ENCODE results near the gene LRRC27. TPM values are rescaled to one million over a fixed set of nuclear protein-coding genes. Genes with fewer than 3 reads are reported as not detected.
A peak's percentile ranks its signal among the peaks of the same experiment; 100 is the strongest.
"Not testable (repeated sequence)": the region's sequence is repeated elsewhere in the genome, so short reads cannot be mapped to it uniquely, and the experiment has no call there.

LRRC27 gene
- total and polyA plus RNA-seq, 4 experiments from 2014 or later, result 0.90 to 3.8 (median 3.0) TPM

- Mint-ChIP-seq H3K27ac (peak overlapping the region in 1 of 7 donors; percentile 19), H3K27me3 (peaks cover 0 to 3% of the 10 kb centered on the region in 2 donors), H3K4me1 (peaks cover 0 to 4% (median 1%) of the 10 kb centered on the region in 4 donors), H3K9me3 (no peaks in the 10 kb centered on the region), H3K36me3 (no peaks in the 10 kb centered on the region), H3K4me3 (no peak overlapping the region)
- H3K9me3 ChIP-seq (ENCODE audit: control insufficient read depth in 1 of 2, low read length in 2 of 2), result no peaks in the 10 kb centered on the region
- H3K4me3 ChIP-seq (ENCODE audit: low read length in 2 of 2), result no peak overlapping the region
- intact Hi-C loops (cut with micrococcal nuclease), result no loop called here
- H3K27me3 ChIP-seq (ENCODE audit: insufficient read depth, low read length), result no peaks in the 10 kb centered on the region
- POLR2A ChIA-PET (ENCODE audit: partially characterized antibody), result no interaction called here
- peaks cover 3% of the 10 kb centered on the region for H3K4me1 ChIP-seq (ENCODE audit: insufficient read depth, low read length)
- no peak for DNase-seq
- H3K27ac ChIP-seq (ENCODE audit: low read depth, low read length), result no peak overlapping the region
- no peaks in the 10 kb centered on the region for H3K36me3 ChIP-seq (ENCODE audit: insufficient read depth, low read length)
- CTCF ChIA-PET (ENCODE audit: partially characterized antibody), result no interaction called here
Measured at GRCh38 chr10:132313865-132314264, 18.1 kb upstream of the LRRC27 start.

- no peak overlapping the region for H3K4me3 ChIP-seq (ENCODE audit: low read length in 2 of 2)
- H3K27me3 ChIP-seq (ENCODE audit: insufficient read depth, low read length), result no peaks in the 10 kb centered on the region
- no peaks in the 10 kb centered on the region for H3K9me3 Mint-ChIP-seq
- H3K27ac ChIP-seq (ENCODE audit: low read depth, low read length), result no peak overlapping the region
- intact Hi-C loops (cut with micrococcal nuclease), result no loop called here
- POLR2A ChIA-PET (ENCODE audit: partially characterized antibody), result no interaction called here
- peak overlapping the region in 1 of 7 donors; percentile 19 for H3K27ac Mint-ChIP-seq
- H3K4me1 ChIP-seq (ENCODE audit: insufficient read depth, low read length), result no peaks in the 10 kb centered on the region
- no peak for DNase-seq
- H3K9me3 ChIP-seq (ENCODE audit: control insufficient read depth in 1 of 2, low read length in 2 of 2), result no peaks in the 10 kb centered on the region
- H3K4me1 Mint-ChIP-seq, result no peaks in the 10 kb centered on the region
- H3K36me3 ChIP-seq (ENCODE audit: insufficient read depth, low read length), result no peaks in the 10 kb centered on the region
- CTCF ChIA-PET (ENCODE audit: partially characterized antibody), result no interaction called here
- H3K36me3 Mint-ChIP-seq, result no peaks in the 10 kb centered on the region
- H3K4me3 Mint-ChIP-seq, result no peak overlapping the region
- peaks cover 0 to 3% of the 10 kb centered on the region in 2 donors for H3K27me3 Mint-ChIP-seq
Measured at GRCh38 chr10:132314336-132314735, 17.7 kb upstream of the LRRC27 start.

GRCh38 chr10:132314881-132315280 lies 17.1 kb upstream of the LRRC27 start:
- H3K36me3 Mint-ChIP-seq; H3K4me3 Mint-ChIP-seq; H3K27ac Mint-ChIP-seq; H3K36me3 ChIP-seq (ENCODE audit: insufficient read depth, low read length); CTCF ChIA-PET (ENCODE audit: partially characterized antibody); intact Hi-C loops (cut with micrococcal nuclease); H3K9me3 ChIP-seq (ENCODE audit: control insufficient read depth in 1 of 2, low read length in 2 of 2); POLR2A ChIA-PET (ENCODE audit: partially characterized antibody); H3K4me1 ChIP-seq (ENCODE audit: insufficient read depth, low read length); H3K27ac ChIP-seq (ENCODE audit: low read depth, low read length); DNase-seq; H3K4me1 Mint-ChIP-seq; H3K9me3 Mint-ChIP-seq; H3K27me3 Mint-ChIP-seq; H3K27me3 ChIP-seq (ENCODE audit: insufficient read depth, low read length); H3K4me3 ChIP-seq (ENCODE audit: low read length in 2 of 2): not testable (repeated sequence)

- H3K36me3 Mint-ChIP-seq, result no peaks in the 10 kb centered on the region
- Histone ChIP-seq H3K4me3 (ENCODE audit: low read length in 2 of 2) (no peak overlapping the region), H3K9me3 (ENCODE audit: control insufficient read depth in 1 of 2, low read length in 2 of 2) (no peaks in the 10 kb centered on the region), H3K27ac (ENCODE audit: low read depth, low read length) (no peak overlapping the region), H3K27me3 (ENCODE audit: insufficient read depth, low read length) (no peaks in the 10 kb centered on the region), H3K4me1 (ENCODE audit: insufficient read depth, low read length) (no peaks in the 10 kb centered on the region), H3K36me3 (ENCODE audit: insufficient read depth, low read length) (no peaks in the 10 kb centered on the region)
- ChIA-PET POLR2A (ENCODE audit: partially characterized antibody) (no interaction called here), CTCF (ENCODE audit: partially characterized antibody) (no interaction called here)
- intact Hi-C loops (cut with micrococcal nuclease), result no loop called here
- H3K27ac Mint-ChIP-seq, result no peak overlapping the region
- H3K4me1 Mint-ChIP-seq, result no peaks in the 10 kb centered on the region
- no peak for DNase-seq
- no peaks in the 10 kb centered on the region for H3K9me3 Mint-ChIP-seq
- peaks cover 0 to 3% of the 10 kb centered on the region in 2 donors for H3K27me3 Mint-ChIP-seq
- H3K4me3 Mint-ChIP-seq, result no peak overlapping the region
Measured at GRCh38 chr10:132316133-132316532, 15.9 kb upstream of the LRRC27 start.

GRCh38 chr10:132317477-132317876 lies 14.5 kb upstream of the LRRC27 start:
- POLR2A ChIA-PET (ENCODE audit: partially characterized antibody); H3K4me1 ChIP-seq (ENCODE audit: insufficient read depth, low read length); H3K27ac ChIP-seq (ENCODE audit: low read depth, low read length); DNase-seq; H3K27ac Mint-ChIP-seq; intact Hi-C loops (cut with micrococcal nuclease); H3K4me1 Mint-ChIP-seq; H3K9me3 Mint-ChIP-seq; H3K36me3 ChIP-seq (ENCODE audit: insufficient read depth, low read length); H3K9me3 ChIP-seq (ENCODE audit: control insufficient read depth in 1 of 2, low read length in 2 of 2); H3K4me3 Mint-ChIP-seq; H3K27me3 Mint-ChIP-seq; H3K27me3 ChIP-seq (ENCODE audit: insufficient read depth, low read length); H3K36me3 Mint-ChIP-seq; H3K4me3 ChIP-seq (ENCODE audit: low read length in 2 of 2); CTCF ChIA-PET (ENCODE audit: partially characterized antibody): not testable (repeated sequence)

- peaks cover 12 to 14% of the 10 kb centered on the region in 2 donors for H3K36me3 Mint-ChIP-seq
- ChIA-PET CTCF (ENCODE audit: partially characterized antibody) (no interaction called here), POLR2A (ENCODE audit: partially characterized antibody) (no interaction called here)
- no peak overlapping the region for H3K4me3 Mint-ChIP-seq
- H3K4me1 Mint-ChIP-seq, result peaks cover 6 to 11% (median 9%) of the 10 kb centered on the region in 4 donors
- Histone ChIP-seq H3K9me3 (ENCODE audit: control insufficient read depth in 1 of 2, low read length in 2 of 2) (no peaks in the 10 kb centered on the region), H3K4me3 (ENCODE audit: low read length in 2 of 2) (no peak overlapping the region), H3K4me1 (ENCODE audit: insufficient read depth, low read length) (no peaks in the 10 kb centered on the region), H3K27ac (ENCODE audit: low read depth, low read length) (no peak overlapping the region), H3K36me3 (ENCODE audit: insufficient read depth, low read length) (no peaks in the 10 kb centered on the region), H3K27me3 (ENCODE audit: insufficient read depth, low read length) (no peaks in the 10 kb centered on the region)
- no peaks in the 10 kb centered on the region for H3K27me3 Mint-ChIP-seq
- intact Hi-C loops (cut with micrococcal nuclease), result no loop called here
- H3K9me3 Mint-ChIP-seq, result no peaks in the 10 kb centered on the region
- DNase-seq, result no peak
- no peak overlapping the region for H3K27ac Mint-ChIP-seq
Measured at GRCh38 chr10:132319853-132320653, 11.9 kb upstream of the LRRC27 start.

GRCh38 chr10:132320654-132321469 lies 11.1 kb upstream of the LRRC27 start:
- no peak for DNase-seq
- CTCF ChIA-PET (ENCODE audit: partially characterized antibody), result no interaction called here
- no peak overlapping the region for H3K4me3 Mint-ChIP-seq
- no peak overlapping the region for H3K27ac ChIP-seq (ENCODE audit: low read depth, low read length)
- H3K4me1 ChIP-seq (ENCODE audit: insufficient read depth, low read length), result no peaks in the 10 kb centered on the region
- H3K36me3 Mint-ChIP-seq, result peaks cover 13 to 17% of the 10 kb centered on the region in 2 donors
- H3K27me3 ChIP-seq (ENCODE audit: insufficient read depth, low read length), result no peaks in the 10 kb centered on the region
- intact Hi-C loops (cut with micrococcal nuclease), result no loop called here
- no peaks in the 10 kb centered on the region for H3K36me3 ChIP-seq (ENCODE audit: insufficient read depth, low read length)
- H3K9me3 ChIP-seq (ENCODE audit: control insufficient read depth in 1 of 2, low read length in 2 of 2), result no peaks in the 10 kb centered on the region
- H3K27ac Mint-ChIP-seq, result peak overlapping the region in 1 of 7 donors; percentile 50
- no peaks in the 10 kb centered on the region for H3K9me3 Mint-ChIP-seq
- POLR2A ChIA-PET (ENCODE audit: partially characterized antibody), result no interaction called here
- H3K27me3 Mint-ChIP-seq, result no peaks in the 10 kb centered on the region
- no peak overlapping the region for H3K4me3 ChIP-seq (ENCODE audit: low read length in 2 of 2)
- H3K4me1 Mint-ChIP-seq, result peaks cover 7 to 11% (median 10%) of the 10 kb centered on the region in 4 donors

Measured in CD4-positive, alpha-beta memory T cell (primary cell).